NCI-H1694 (cell line): ENCODE results near the gene POTEB2.
"Not testable (repeated sequence)": the region's sequence is repeated elsewhere in the genome, so short reads cannot be mapped to it uniquely, and the experiment has no call there.

Source experiments
- DNase-seq: peaks from one replicate; lab custom pipeline; 2025; lab: John Stamatoyannopoulos, UW

Gene POTEB2

DNA sequence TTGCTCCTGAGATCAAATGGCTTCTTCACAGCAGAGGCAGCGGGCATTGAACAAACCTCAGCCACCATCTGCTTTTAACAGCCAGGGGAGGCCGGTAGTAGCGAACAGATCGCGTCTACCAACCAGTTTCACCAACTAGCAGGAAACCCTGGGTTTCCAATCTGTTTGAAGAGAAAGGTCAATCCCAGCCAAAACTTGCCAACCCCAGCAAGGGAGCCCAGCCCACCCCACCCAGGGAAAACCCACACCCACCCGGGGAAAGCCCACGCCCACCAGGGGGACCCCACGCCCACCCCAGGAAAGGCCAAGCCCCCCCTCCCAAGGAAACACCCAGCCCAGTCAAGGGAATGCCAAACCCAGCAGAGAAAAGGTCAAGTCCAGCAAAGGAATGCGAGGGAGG, at the start of gene POTEB2:
POTEB2 (minus strand) TSS at position 101 of the 400 bp plus-strand sequence; CDS start at position 68, 33 bp downstream.
- DNase-seq, result not testable (repeated sequence)

DNA sequence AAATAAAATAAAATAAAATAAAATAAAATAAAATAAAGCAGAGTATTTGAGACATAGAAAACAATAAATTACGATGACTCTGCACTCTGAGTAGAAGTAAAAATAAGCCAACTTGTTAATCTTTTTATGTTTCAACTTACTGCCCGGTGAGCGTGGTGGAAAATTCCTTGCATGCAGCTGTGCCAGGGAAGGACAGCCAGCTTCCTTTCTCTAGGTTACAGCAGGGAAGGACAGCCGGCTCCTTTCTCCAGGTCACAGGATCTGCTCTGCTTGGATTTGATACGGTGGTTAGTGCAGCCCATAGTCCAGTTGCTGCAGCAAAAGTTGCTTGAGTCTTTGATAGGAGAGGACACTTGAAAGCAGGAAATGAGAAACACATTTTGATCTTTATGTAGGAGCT, 13.8 kb upstream of the POTEB2 start:
- not testable (repeated sequence) for DNase-seq

DNA sequence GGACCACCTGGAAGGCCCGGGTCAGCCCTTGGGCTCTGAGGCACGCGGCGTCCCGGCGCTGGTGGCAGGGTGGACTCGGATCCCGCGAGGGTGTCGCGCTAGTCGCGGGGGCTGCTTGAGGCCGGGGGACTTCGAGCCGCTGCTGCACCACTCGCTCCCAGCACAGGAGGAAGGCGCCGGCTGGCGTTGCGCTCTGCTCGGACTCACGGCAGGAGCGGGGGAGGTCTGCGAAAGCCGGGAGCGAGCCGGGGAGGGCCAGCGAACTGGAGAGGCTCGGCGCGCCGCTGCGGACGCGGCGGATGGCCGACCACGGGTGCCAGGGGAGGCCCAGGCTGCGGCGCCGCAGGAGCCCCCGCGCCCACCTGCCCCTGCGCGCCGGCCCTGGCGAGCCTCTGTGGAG, 12.3 kb upstream of the POTEB2 start:
- not testable (repeated sequence) for DNase-seq

DNA sequence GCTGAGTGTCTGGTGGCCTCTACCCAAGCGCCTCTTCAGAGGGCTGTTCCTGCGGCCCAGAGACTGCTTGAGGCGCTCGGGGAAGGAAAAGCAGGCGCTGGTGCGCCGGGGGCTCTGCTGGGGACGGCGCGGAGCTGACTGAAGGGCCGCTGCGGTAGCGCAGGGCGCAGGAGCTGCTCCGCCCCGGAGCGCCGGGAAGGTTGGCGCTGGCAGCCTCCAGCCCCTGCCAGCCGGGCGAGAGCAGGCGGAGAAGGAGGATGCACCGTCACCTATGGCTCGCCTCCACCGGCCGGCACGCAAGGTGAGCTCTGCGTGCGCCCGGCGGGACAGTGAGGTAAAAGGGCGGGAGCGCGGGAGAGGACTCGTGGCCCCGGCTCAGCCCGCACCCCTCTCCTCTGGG, 11.7 kb upstream of the POTEB2 start:
- not testable (repeated sequence) for DNase-seq
